Activated CD4-positive, alpha-beta T cell treated with anti-CD3 and anti-CD28 coated beads, Interleukin-2, Interleukin-4, amounts not matched to agents 100 ng/mL and 50 ng/mL, durations not matched to agents 16 hours and 8 hours (primary cell): ENCODE data around the gene COX7A2L.

Experiments used
- DNase-seq: peaks from one replicate; pipeline ENCODE4 v3.0.0-alpha.2; 2020; ENCODE audit warnings: low spot score

Gene COX7A2L

GRCh38 chr2:42317945-42318344 lies 43.1 kb downstream of the COX7A2L start:
- no peak for DNase-seq

GRCh38 chr2:42317486-42317885 lies 43.5 kb downstream of the COX7A2L start:
- no peak for DNase-seq

GRCh38 chr2:42316910-42317309 lies 44.1 kb downstream of the COX7A2L start:
- no peak for DNase-seq

GRCh38 chr2:42315844-42316470 lies 45.1 kb downstream of the COX7A2L start:
- no peak for DNase-seq

GRCh38 chr2:42314892-42315468 lies 46.0 kb downstream of the COX7A2L start:
- DNase-seq = no peak

GRCh38 chr2:42312106-42312505 lies 48.9 kb downstream of the COX7A2L start:
- DNase-seq = no peak

GRCh38 chr2:42310007-42310515 lies 51.0 kb downstream of the COX7A2L start:
- DNase-seq = no peak

- DNase-seq = no peak
Measured at GRCh38 chr2:42309366-42309765, 51.7 kb downstream of the COX7A2L start.

GRCh38 chr2:42307180-42307579 lies 53.8 kb downstream of the COX7A2L start:
- no peak for DNase-seq

GRCh38 chr2:42304059-42304713 lies 56.8 kb downstream of the COX7A2L start:
- no peak for DNase-seq

- DNase-seq = no peak
Measured at GRCh38 chr2:42303252-42303651, 57.8 kb downstream of the COX7A2L start.

- DNase-seq = no peak
Measured at GRCh38 chr2:42300527-42300926, 60.5 kb downstream of the COX7A2L start.
